ENCODE results near the gene KDSR.

Gene KDSR

DNA sequence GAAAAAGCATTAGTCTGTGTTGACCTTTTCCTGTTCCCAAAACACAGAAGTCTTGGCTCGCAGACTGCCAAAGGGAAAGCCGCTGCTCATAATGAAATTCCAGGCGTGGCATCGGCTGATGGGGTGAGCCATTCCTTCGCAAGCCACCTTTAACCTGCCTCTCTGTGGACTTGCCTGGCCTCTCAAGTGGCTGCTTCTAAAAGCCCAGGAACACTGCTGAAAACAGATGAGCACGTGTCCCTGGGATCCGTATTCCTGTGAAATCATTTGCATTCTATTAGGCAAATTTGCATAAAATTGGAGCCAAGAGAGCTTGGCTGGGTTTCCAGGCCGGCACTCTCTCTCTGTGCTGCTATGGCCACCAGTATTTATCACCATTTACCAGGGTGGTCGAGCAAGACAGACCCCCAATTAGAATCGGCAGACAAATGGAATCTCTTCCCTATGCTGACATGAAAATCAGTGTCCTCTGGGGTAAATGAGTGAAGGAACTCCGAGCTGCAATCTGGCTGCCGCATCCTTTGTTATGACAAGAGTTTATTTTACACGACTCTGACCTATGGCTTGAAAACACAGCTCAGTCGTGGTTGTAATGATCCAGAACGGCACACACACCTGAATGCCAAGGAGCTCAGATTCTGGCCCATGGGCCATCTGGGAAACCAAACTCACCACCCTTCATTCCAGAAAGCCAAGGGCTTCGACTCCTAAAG, 69.2 kb downstream of the KDSR start:
- H3K4me3 ChIP-seq (ENCODE audit: low read depth, low read length): no peak overlapping the region
- ChIA-PET POLR2A (no interaction called here), CTCF (no interaction called here)
- TF ChIP-seq, protein P1, sequence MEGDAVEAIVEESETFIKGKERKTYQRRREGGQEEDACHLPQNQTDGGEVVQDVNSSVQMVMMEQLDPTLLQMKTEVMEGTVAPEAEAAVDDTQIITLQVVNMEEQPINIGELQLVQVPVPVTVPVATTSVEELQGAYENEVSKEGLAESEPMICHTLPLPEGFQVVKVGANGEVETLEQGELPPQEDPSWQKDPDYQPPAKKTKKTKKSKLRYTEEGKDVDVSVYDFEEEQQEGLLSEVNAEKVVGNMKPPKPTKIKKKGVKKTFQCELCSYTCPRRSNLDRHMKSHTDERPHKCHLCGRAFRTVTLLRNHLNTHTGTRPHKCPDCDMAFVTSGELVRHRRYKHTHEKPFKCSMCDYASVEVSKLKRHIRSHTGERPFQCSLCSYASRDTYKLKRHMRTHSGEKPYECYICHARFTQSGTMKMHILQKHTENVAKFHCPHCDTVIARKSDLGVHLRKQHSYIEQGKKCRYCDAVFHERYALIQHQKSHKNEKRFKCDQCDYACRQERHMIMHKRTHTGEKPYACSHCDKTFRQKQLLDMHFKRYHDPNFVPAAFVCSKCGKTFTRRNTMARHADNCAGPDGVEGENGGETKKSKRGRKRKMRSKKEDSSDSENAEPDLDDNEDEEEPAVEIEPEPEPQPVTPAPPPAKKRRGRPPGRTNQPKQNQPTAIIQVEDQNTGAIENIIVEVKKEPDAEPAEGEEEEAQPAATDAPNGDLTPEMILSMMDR (IDR thresholded peaks at IDR 0.05; ENCODE audit: insufficient read depth, low read length, missing control alignments): no peak
- no peak for DNase-seq (ENCODE audit: low read depth, low spot score)

- no peak for DNase-seq (ENCODE audit: low read depth, low spot score)
- ChIA-PET POLR2A (no interaction called here), CTCF (no interaction called here)
These were observed 73.1 kb downstream of the KDSR start for GRCh38 chr18:63293935-63294334.

GRCh38 chr18:63292831-63293683, 73.9 kb downstream of the KDSR start:
- ChIA-PET POLR2A (no interaction called here), CTCF (no interaction called here)
- TF ChIP-seq, protein P1 (IDR thresholded peaks at IDR 0.05; ENCODE audit: insufficient read depth, low read length, missing control alignments): no peak
- no peak for DNase-seq (ENCODE audit: low read depth, low spot score)
- H3K4me3 ChIP-seq (ENCODE audit: low read depth, low read length): no peak overlapping the region

More at GRCh38 chr18:63293935-63294334, 73.1 kb downstream of the KDSR start:
- H3K4me3 ChIP-seq (ENCODE audit: low read depth, low read length): no peak overlapping the region
- TF ChIP-seq, protein P1 (IDR thresholded peaks at IDR 0.05; ENCODE audit: insufficient read depth, low read length, missing control alignments): no peak

GRCh38 chr18:63291278-63291677, 75.7 kb downstream of the KDSR start:
- TF ChIP-seq, protein P1 (IDR thresholded peaks at IDR 0.05; ENCODE audit: insufficient read depth, low read length, missing control alignments): no peak
- ChIA-PET CTCF (no interaction called here), POLR2A (no interaction called here)
- no peak for DNase-seq (ENCODE audit: low read depth, low spot score)
- no peak overlapping the region for H3K4me3 ChIP-seq (ENCODE audit: low read depth, low read length)

- DNase-seq (ENCODE audit: low read depth, low spot score): no peak
- ChIA-PET POLR2A (no interaction called here), CTCF (no interaction called here)
- TF ChIP-seq, protein P1 (IDR thresholded peaks at IDR 0.05; ENCODE audit: insufficient read depth, low read length, missing control alignments): no peak
- H3K4me3 ChIP-seq (ENCODE audit: low read depth, low read length): no peak overlapping the region
These were observed 76.2 kb downstream of the KDSR start for GRCh38 chr18:63290821-63291200.

- TF ChIP-seq, protein P1 (IDR thresholded peaks at IDR 0.05; ENCODE audit: insufficient read depth, low read length, missing control alignments): no peak
- DNase-seq (ENCODE audit: low read depth, low spot score): no peak
- ChIA-PET CTCF (interaction anchor here (1.0 kb wide), 1 partner anchor 9 kb away, joined by 3 read pairs; no protein-coding TSS in a partner anchor), POLR2A (no interaction called here)
- no peak overlapping the region for H3K4me3 ChIP-seq (ENCODE audit: low read depth, low read length)
These were observed 76.7 kb downstream of the KDSR start for GRCh38 chr18:63290166-63290820.
